Measurements from ENCODE around the gene TMEM51.

Gene TMEM51

GRCh38 chr1:15218287-15219279 lies 65.0 kb downstream of the TMEM51 start:
- no peak for DNase-seq (ENCODE audit: low read depth)

- DNase-seq (ENCODE audit: low read depth) = no peak
Measured at GRCh38 chr1:15219280-15220023, 65.9 kb downstream of the TMEM51 start.

GRCh38 chr1:15220024-15220392 lies 66.5 kb downstream of the TMEM51 start:
- DNase-seq (ENCODE audit: low read depth) = no peak

GRCh38 chr1:15220825-15221431 lies 67.4 kb downstream of the TMEM51 start:
- no peak for DNase-seq (ENCODE audit: low read depth)

GRCh38 chr1:15222653-15223303 lies 69.2 kb downstream of the TMEM51 start:
- no peak for DNase-seq (ENCODE audit: low read depth)

- DNase-seq (ENCODE audit: low read depth) = no peak
Measured at GRCh38 chr1:15224259-15224869, 70.8 kb downstream of the TMEM51 start.

- no peak for DNase-seq (ENCODE audit: low read depth)
Measured at GRCh38 chr1:15224974-15225373, 71.4 kb downstream of the TMEM51 start.

- no peak for DNase-seq (ENCODE audit: low read depth)
Measured at GRCh38 chr1:15225461-15225860, 71.9 kb downstream of the TMEM51 start.

- DNase-seq (ENCODE audit: low read depth) = no peak
Measured at GRCh38 chr1:15226388-15227255, 73.1 kb downstream of the TMEM51 start.

- DNase-seq (ENCODE audit: low read depth) = no peak
Measured at GRCh38 chr1:15229707-15230131, 76.2 kb downstream of the TMEM51 start.

GRCh38 chr1:15231714-15232201 lies 78.2 kb downstream of the TMEM51 start:
- no peak for DNase-seq (ENCODE audit: low read depth)

GRCh38 chr1:15233689-15234088 lies 80.1 kb downstream of the TMEM51 start:
- DNase-seq (ENCODE audit: low read depth) = no peak

GRCh38 chr1:15236321-15236721 lies 82.8 kb downstream of the TMEM51 start:
- DNase-seq (ENCODE audit: low read depth) = no peak

- no peak for DNase-seq (ENCODE audit: low read depth)
Measured at GRCh38 chr1:15236746-15237145, 83.2 kb downstream of the TMEM51 start.

GRCh38 chr1:15238789-15239188 lies 85.2 kb downstream of the TMEM51 start:
- no peak for DNase-seq (ENCODE audit: low read depth)

- DNase-seq (ENCODE audit: low read depth) = no peak
Measured at GRCh38 chr1:15242766-15243165, 89.2 kb downstream of the TMEM51 start.

- no peak for DNase-seq (ENCODE audit: low read depth)
Measured at GRCh38 chr1:15243275-15244043, 89.9 kb downstream of the TMEM51 start.

- no peak for DNase-seq (ENCODE audit: low read depth)
Measured at GRCh38 chr1:15244813-15245212, 91.3 kb downstream of the TMEM51 start.

- no peak for DNase-seq (ENCODE audit: low read depth)
Measured at GRCh38 chr1:15245593-15246360, 92.2 kb downstream of the TMEM51 start.
